HL-60/S4 treated with phorbol 12-myristate 13-acetate at 8.2 ng/mL for 4 days and 3 days (cell line): ENCODE data around the gene ALOX5AP.

ENCODE experiments used
- in situ Hi-C: fragments of 300-500 bp; cut with MboI; formaldehyde crosslinking; loops from 2 replicates; pipeline ENCODE4 v1.15.0; 2022; ENCODE audit warnings: low sequenced_read_pairs

The ALOX5AP gene

DNA sequence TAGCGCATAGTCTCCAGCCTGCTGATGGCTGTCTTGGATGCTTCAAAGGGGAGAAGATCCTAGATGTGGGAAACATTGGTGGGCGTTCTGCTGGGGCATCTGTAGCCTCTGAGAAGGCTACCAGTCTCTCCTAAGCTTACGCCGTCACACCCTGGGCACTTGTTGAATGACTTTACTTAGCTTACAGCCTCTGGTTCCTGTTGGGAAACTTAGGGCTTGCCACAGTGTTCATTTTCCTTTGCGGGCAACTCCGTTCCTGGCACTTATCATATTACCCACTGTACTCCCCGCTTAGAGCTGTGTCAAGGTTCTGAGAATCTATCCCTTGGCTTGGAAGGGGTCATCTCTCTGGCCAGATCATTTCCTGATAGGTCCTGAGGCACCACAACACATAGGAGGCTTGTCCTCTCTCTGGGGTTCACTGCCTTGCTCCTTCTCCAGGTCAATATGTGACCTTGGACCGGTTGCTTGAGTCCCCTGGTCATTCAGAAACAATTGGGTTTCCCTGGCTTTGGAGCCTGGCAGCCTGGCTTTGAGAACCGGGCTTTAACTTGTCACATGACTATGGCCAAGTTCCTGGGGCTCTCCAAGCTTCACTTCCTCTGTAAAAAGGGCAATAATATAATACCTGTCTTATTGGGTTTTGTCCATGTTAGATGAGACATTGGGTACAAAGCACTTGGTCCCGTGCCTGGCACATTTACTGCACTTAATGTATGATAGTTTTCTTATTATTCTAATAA is 20.5 kb upstream of the ALOX5AP start:
- in situ Hi-C loops, result no loop called here

- in situ Hi-C loops, result no loop called here
Measured at GRCh38 chr13:30715372-30715756, 20.0 kb upstream of the ALOX5AP start.

GRCh38 chr13:30715837-30716236 is 19.5 kb upstream of the ALOX5AP start:
- in situ Hi-C loops, result no loop called here

DNA sequence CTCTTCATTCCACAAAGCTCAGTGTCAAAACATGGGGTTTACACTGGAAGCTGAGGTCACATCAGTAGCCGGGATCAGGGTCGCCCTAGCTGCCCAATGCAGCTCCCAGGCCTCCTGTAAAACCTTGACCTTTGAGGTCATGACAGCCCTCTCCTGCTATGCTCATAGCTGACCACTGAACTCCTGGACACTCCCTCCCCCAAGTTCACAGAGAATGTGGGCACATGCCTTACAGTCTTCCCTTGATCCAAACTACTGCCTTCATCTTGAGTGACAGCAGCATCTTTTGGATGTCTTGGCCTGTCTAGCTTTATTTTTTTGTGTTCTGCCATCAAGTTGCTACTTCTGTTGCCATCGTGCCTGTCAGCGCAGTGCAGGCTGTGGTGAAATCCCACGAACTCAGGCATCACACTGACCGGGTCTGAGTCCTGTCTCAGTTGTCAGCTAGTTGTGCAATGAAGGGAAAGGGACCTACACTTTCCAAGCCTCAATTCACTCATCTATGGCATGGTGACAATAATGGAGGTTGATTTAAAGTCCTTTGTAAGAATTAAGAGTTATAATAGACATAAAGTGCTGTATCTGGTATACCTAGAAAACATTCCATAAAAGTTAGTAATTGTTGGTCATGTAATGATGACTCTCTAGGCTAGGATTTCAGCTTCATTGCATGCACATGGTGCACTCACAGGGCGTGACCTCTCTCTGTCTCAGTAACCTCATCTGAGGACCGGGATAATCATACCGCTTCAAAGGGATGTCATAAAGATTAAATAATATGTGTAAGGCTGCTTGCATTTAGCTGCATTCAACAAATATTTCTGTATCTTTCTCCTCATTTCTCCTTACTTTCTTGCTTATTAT is 16.4 kb upstream of the ALOX5AP start:
- in situ Hi-C loops, result no loop called here

DNA sequence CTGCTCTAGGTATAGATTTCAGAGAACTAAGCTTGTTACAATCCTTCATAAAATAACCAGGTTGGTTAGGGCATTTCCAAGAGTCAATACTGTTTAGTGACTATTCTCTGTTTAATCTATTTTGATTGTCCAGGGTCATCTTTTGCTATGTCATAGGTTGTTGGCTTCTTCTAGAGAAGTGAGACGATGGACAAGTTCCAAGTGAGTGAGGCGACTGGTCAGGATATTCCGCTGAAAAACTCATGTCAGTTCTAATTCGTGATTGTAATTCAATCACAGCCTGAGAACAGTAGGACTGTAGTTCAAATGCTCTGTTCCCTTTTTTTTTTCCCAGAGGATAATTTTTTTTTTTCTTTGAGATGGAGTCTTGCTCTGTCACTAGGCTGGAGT is 15.8 kb upstream of the ALOX5AP start:
- in situ Hi-C loops, result no loop called here

- in situ Hi-C loops, result no loop called here
Measured at GRCh38 chr13:30720172-30720869, 15.0 kb upstream of the ALOX5AP start.

GRCh38 chr13:30721936-30722335 is 13.4 kb upstream of the ALOX5AP start:
- in situ Hi-C loops, result no loop called here

DNA sequence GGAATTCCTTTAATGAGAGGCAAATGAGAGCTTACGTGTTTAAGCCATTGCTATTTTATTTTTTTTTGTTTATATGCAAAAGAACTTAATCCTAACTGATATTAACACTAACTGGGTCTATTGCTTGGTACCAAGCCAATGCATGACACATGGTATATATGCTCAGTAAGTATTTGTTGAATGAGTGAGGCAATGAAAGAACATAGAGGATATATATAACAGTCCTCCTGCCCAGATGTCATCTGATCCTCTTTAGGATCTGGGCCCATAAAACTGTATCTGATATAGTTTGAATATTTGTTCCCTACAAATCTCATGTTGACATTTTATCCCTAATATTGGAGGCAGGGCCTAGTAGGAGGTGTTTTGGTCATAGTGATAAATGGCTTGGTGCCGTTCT is 13.0 kb upstream of the ALOX5AP start:
- in situ Hi-C loops, result no loop called here

DNA sequence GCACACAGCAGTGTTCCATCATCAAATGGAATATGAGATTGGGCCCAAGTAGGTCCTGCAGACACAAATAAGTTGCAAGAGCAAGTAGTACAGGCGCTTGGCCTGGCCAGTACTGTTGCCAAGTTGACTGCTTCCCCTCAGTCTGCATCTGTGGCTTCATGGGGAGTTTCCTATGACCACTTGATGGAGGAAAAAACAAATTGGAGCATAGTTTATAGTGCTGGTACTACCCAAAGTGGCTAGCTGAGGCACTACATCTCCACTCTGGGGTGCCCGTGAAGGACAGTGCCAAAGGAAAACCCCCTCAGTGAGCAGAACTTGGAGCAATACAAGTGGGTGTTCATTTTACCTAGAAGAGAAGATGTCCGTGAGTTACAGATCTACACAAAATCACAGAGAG is 10.6 kb upstream of the ALOX5AP start:
- in situ Hi-C loops, result no loop called here

DNA sequence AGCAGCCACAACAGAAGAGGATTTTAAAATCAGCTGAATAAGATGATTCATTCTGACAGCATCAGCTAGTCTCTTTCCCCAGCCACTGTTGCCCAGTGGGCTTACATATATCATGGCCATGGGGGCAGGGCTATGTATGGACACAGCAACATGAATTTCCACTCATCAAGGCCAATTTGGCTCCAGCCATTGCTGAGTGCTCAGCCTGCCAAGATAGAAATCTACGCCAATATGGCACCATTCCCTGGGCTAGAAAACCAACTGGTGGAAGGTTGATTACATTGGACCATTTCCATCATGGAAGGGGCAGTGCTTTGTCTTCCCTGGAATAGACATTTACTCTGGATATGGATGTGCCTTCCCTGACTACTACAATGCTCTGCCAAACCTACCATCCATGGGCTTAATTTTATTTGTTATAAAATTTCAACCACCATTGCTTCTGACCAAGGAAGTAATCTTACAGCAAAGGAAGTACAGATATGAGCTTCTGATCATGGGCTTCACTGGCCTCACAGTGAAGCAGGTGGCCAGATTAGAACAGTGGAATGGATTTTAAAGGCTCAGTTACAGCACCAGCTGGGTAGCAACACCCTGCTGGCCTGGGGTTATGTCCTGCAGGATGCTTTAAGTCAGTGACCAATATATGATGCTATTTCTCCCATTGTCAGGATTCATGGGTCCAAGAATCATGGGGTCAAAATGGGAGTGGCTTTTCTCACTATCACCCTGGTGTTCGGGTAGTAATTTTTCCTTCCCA is 9.8 kb upstream of the ALOX5AP start:
- in situ Hi-C loops, result no loop called here

- in situ Hi-C loops, result no loop called here
Measured at GRCh38 chr13:30726192-30726591, 9.2 kb upstream of the ALOX5AP start.

GRCh38 chr13:30727491-30728355 is 7.6 kb upstream of the ALOX5AP start:
- in situ Hi-C loops, result no loop called here

DNA sequence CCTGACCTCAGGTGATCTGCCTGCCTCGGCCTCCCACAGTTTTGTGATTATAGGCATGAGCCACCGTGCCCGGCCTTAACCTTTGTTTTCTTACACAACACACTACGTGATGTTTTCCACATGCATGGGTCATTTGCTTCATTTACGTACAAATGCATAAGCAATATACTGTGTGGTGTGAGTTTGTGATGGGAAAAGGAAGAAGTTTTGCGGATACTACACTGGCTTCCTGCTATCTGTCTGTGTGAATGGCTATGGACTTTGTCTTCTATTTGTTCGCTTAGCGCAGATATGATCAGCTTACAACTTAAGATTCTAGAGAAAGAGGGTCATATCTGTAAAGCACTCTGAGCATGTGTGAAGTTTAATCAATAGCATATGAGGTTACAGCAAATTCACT is 5.5 kb upstream of the ALOX5AP start:
- in situ Hi-C loops, result no loop called here

GRCh38 chr13:30730526-30730925 is 4.8 kb upstream of the ALOX5AP start:
- in situ Hi-C loops, result no loop called here

GRCh38 chr13:30731361-30732045 is 3.8 kb upstream of the ALOX5AP start:
- in situ Hi-C loops, result no loop called here

DNA sequence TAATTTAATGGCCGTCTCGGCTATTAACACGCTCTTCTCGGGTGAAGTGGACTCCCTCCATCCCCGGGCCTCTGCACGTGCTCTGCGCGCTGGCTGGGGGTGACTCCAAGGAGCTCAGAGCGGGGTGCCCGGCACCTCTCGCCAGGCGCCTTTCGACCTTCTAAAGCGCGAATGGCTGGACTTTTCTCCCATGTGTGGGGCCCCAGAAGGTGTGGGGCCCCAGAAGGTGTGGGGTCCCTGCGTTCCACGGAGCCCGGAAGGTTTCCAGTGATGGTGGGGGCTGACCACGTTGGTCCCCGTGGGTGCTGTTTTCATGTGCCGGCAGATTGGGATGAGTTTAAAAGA is 3.3 kb upstream of the ALOX5AP start:
- in situ Hi-C loops, result no loop called here

GRCh38 chr13:30734439-30734838 is 904 bp upstream of the ALOX5AP start:
- in situ Hi-C loops, result no loop called here

DNA sequence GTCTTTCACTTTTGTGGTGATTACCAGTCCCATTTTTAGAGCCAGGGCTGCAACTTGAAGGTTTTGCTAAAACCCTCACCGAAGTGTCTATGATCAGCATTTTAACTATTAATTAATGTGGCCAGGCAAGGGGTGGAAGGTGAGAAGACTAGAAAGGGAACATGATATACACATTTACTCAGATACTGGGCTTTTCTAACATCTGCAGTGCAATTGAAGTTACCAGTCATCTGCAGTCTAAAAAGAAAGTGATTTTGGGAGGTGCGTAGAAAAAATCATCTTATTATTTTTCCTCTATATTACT is 481 bp downstream of the ALOX5AP start:
- in situ Hi-C loops, result no loop called here

- in situ Hi-C loops, result no loop called here
Measured at GRCh38 chr13:30736461-30737320, 1.3 kb downstream of the ALOX5AP start.
